Right cardiac atrium (tissue), 5 donors: ENCODE data around the gene ZNF408. TPM values are rescaled to one million over a fixed set of nuclear protein-coding genes. Genes with fewer than 3 reads are reported as not detected.

ENCODE experiments used
- ATAC-seq, 2 donors: fragments of 200-7000 bp; cut with Tn5 transposase; one replicate each; pipeline versions ENCODE4 v1.8.0 to v1.9.1; 2020; ENCODE audit warnings: moderate library complexity in 2 of 2, mild to moderate bottlenecking in 1 of 2
- DNase-seq, 3 donors: peaks; one replicate each; pipeline ENCODE4 v3.0.0-alpha.2; 2020
- H3K27ac ChIP-seq: one replicate; pipeline ENCODE4 v1.5.1; 2013; ENCODE audit warnings: mild to moderate bottlenecking, low read length, control low read depth, moderate library complexity
- H3K27me3 ChIP-seq: one replicate; pipeline ENCODE4 v1.6.1; 2013; ENCODE audit not compliant: control insufficient read depth, insufficient read depth
- H3K4me1 ChIP-seq: one replicate; pipeline ENCODE4 v1.6.1; 2013; ENCODE audit warnings: low read length; ENCODE audit not compliant: control insufficient read depth, insufficient read depth
- H3K4me3 ChIP-seq: one replicate; pipeline ENCODE4 v1.5.1; 2013; ENCODE audit warnings: low read length, control low read depth
- H3K9me3 ChIP-seq: one replicate; pipeline ENCODE4 v1.6.1; 2013; ENCODE audit warnings: low read length; ENCODE audit not compliant: control insufficient read depth
- WGBS: extraction: QIAGEN DNeasy Blood & Tissue Kit; methylation state at CpG from one replicate; pipeline ENCODE4 v1.1.7; 2013; 5-methylcytosine and 5-hydroxymethylcytosine counted together
- intact Hi-C, 4 donors: fragments of 100-400 bp; cut with DNase I; formaldehyde crosslinking; loops; one replicate each; pipeline versions ENCODE4 v1.11.0 to v1.14.0; 2022 to 2023
- polyA plus RNA-seq: library from polyadenylated mRNA; stranded (reverse); fragments of 200-250 nt; gene quantifications from one replicate; pipeline ENCODE4 v1.2.3, GENCODE V29; 2013
- total RNA-seq, 4 donors: library from RNA; stranded (reverse); fragmentation: NEBNext Ultra II Directional; extraction: Animal tissue kit (Norgen Biotek cat#: 25700); gene quantifications; one replicate each; pipeline ENCODE4 v1.2.1, GENCODE V29; 2021
- donor health status: healthy with polysubstance abuse.
- donor health status: DM: no; HTN: yes; CAD: no.
- donor health status: DM: no; HTN: no; CAD: no.
- donor health status: DM: no; HTN: yes; CAD: no; lungs with severe emphysema.
- donor health status: DM: yes; HTN: yes; CAD: no.

Gene ZNF408
- total and polyA plus RNA-seq, 5 donors: 5.8 to 8.8 (median 6.5) TPM

DNA sequence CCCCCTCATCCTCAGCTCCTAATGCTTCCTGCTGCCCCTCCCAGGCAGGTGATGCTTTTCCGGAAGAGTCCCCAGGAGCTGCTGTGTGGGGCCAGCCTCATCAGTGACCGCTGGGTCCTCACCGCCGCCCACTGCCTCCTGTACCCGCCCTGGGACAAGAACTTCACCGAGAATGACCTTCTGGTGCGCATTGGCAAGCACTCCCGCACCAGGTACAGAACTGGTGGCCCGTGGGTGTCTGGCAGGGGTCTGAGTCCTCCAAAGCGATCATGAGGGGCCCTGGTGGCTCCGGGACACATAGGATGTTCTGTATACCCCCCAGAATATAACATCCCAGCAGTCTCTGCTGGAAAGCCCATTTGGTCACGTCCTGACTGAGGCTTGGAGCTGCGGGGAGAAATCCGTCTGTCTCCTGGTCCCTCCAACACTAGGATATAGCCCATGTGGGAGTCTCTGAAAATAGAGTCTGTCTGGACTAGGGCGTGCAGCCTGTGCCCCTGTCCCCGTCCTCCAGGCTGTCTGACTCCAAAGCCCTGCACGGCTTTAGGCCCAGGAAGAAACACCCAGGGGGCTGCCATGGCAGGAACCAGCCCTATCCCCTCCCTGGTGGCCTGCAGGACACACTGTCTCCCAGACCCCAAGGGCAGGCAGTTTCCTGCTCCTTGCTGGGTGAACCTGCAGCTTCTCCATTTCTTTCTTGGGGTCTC is 27.3 kb downstream of the ZNF408 start:
- no peaks in the 10 kb centered on the region for H3K27me3 ChIP-seq
- ATAC-seq: no peak
- no peak for DNase-seq
- no peaks in the 10 kb centered on the region for H3K9me3 ChIP-seq
- WGBS: 84% methylated on average over 17 of the region's 17 CpGs
- no peak overlapping the region for H3K4me3 ChIP-seq
- H3K27ac ChIP-seq: no peak overlapping the region
- intact Hi-C loops: no loop called here
- H3K4me1 ChIP-seq: no peaks in the 10 kb centered on the region

DNA sequence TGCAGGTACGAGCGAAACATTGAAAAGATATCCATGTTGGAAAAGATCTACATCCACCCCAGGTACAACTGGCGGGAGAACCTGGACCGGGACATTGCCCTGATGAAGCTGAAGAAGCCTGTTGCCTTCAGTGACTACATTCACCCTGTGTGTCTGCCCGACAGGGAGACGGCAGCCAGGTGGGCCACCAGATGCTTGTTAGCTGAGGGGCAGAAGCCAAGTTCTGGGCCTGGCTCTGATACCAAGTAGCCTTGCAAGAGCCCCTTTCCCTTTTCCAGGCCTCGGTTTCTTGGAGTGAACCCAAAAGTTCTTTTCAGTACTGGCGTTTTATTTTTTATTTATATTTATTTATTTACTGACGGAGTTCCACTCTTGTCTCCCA is 27.8 kb downstream of the ZNF408 start:
- H3K9me3 ChIP-seq: no peaks in the 10 kb centered on the region
- no peak for DNase-seq
- no peaks in the 10 kb centered on the region for H3K4me1 ChIP-seq
- ATAC-seq: no peak
- no peak overlapping the region for H3K4me3 ChIP-seq
- no peaks in the 10 kb centered on the region for H3K27me3 ChIP-seq
- WGBS: 84% methylated on average over 9 of the region's 9 CpGs
- intact Hi-C loops: no loop called here
- H3K27ac ChIP-seq: no peak overlapping the region

DNA sequence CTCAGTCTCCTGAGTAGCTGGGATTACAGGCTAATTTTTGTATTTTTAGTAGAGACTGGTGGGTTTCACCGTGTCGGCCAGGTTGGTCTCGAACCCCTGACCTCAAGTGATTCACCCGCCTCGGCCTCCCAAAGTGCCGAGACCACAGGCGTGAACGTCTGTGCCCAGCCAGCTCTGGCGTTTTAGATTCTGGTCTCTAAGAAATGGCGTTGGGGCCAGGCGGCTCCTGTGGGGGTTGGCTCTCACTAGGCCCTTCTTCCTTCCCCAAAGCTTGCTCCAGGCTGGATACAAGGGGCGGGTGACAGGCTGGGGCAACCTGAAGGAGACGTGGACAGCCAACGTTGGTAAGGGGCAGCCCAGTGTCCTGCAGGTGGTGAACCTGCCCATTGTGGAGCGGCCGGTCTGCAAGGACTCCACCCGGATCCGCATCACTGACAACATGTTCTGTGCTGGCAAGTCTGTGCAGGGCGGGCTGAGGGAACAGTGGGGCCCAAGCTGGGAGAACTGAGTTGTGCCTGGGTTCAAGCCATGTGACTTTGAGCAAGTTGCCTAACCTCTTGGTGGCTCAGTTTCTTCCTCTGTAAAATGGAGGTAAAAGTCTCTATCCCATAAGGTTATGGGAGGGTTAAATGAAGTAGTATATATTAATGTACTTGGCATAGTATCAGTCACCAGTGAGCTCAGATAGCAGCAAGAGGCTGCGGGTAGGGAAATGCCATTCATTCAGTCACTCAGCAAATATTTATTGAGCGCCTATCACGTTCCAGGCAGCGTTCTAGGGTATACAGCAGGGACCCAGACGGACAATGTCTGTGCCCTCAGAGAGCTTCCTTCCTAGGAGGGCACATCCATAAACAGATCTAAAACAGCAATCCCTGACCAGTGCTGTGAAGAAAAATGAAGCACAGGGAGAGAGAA is 28.5 kb downstream of the ZNF408 start:
- Histone ChIP-seq H3K4me1 (no peaks in the 10 kb centered on the region), H3K27ac (no peak overlapping the region), H3K4me3 (no peak overlapping the region), H3K27me3 (no peaks in the 10 kb centered on the region), H3K9me3 (no peaks in the 10 kb centered on the region)
- no peak for ATAC-seq
- no peak for DNase-seq
- 80% methylated on average over 24 of the region's 24 CpGs for WGBS
- intact Hi-C loops: no loop called here

- Histone ChIP-seq H3K4me3 (no peak overlapping the region), H3K27me3 (no peaks in the 10 kb centered on the region), H3K9me3 (no peaks in the 10 kb centered on the region), H3K4me1 (no peaks in the 10 kb centered on the region), H3K27ac (no peak overlapping the region)
- intact Hi-C loops: no loop called here
- DNase-seq (no peak), ATAC-seq (no peak)
- WGBS: 89% methylated on average over 4 of the region's 4 CpGs
Observed at GRCh38 chr11:46731545-46731944, 30.7 kb downstream of the ZNF408 start.

- intact Hi-C loops: no loop called here
- no peaks in the 10 kb centered on the region for H3K9me3 ChIP-seq
- ATAC-seq (no peak), DNase-seq (no peak)
- no peak overlapping the region for H3K4me3 ChIP-seq
- no peaks in the 10 kb centered on the region for H3K4me1 ChIP-seq
- no peaks in the 10 kb centered on the region for H3K27me3 ChIP-seq
- H3K27ac ChIP-seq: no peak overlapping the region
- WGBS: 85% methylated on average over 1 of the region's 1 CpG
Observed at GRCh38 chr11:46733234-46733633, 32.4 kb downstream of the ZNF408 start.

GRCh38 chr11:46736146-46736545 is 35.3 kb downstream of the ZNF408 start:
- no peak for DNase-seq
- 92% methylated on average over 7 of the region's 7 CpGs for WGBS
- Histone ChIP-seq H3K4me1 (no peaks in the 10 kb centered on the region), H3K27me3 (no peaks in the 10 kb centered on the region), H3K27ac (no peak overlapping the region), H3K9me3 (no peaks in the 10 kb centered on the region), H3K4me3 (no peak overlapping the region)
- ATAC-seq: no peak
- intact Hi-C loops: no loop called here

GRCh38 chr11:46736615-46737014 is 35.8 kb downstream of the ZNF408 start:
- intact Hi-C loops: no loop called here
- Histone ChIP-seq H3K9me3 (no peaks in the 10 kb centered on the region), H3K4me3 (no peak overlapping the region), H3K27me3 (no peaks in the 10 kb centered on the region), H3K4me1 (no peaks in the 10 kb centered on the region), H3K27ac (no peak overlapping the region)
- WGBS: 63% methylated on average over 5 of the region's 5 CpGs
- DNase-seq (no peak), ATAC-seq (no peak)

DNA sequence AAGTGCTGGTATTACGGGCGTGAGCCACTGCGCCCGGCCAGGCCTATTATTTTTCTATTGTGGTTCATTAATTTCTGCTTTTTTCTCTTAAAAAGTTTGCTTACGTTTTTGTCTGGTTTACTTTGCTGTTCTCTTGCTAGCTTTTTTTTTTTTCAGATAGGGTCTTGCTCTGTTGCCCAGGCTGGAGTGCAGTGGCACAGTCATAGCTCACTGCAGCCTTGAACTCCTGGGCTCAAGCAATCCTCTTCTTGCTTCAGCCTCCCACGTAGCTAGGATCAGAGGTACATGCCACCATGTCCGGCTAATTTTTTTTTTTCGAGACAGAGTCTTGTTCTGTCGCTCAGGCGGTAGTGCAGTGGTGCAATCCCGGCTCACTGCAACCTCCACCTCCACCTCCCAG is 36.9 kb downstream of the ZNF408 start:
- intact Hi-C loops: no loop called here
- Histone ChIP-seq H3K27me3 (no peaks in the 10 kb centered on the region), H3K9me3 (no peaks in the 10 kb centered on the region), H3K4me3 (no peak overlapping the region), H3K4me1 (no peaks in the 10 kb centered on the region), H3K27ac (no peak overlapping the region)
- WGBS: 93% methylated on average over 11 of the region's 11 CpGs
- no peak for DNase-seq
- ATAC-seq: no peak

DNA sequence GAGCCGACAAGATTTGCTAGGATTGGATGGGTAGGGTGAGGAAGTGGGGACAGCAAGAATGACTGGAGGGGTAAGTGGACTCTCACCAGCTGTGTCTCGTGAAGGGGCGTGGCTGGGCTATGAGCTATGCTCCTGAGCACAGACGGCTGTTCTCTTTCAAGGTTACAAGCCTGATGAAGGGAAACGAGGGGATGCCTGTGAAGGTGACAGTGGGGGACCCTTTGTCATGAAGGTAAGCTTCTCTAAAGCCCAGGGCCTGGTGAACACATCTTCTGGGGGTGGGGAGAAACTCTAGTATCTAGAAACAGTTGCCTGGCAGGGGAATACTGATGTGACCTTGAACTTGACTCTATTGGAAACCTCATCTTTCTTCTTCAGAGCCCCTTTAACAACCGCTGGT is 38.1 kb downstream of the ZNF408 start:
- Histone ChIP-seq H3K27ac (no peak overlapping the region), H3K27me3 (no peaks in the 10 kb centered on the region), H3K9me3 (no peaks in the 10 kb centered on the region), H3K4me1 (no peaks in the 10 kb centered on the region), H3K4me3 (no peak overlapping the region)
- 76% methylated on average over 6 of the region's 6 CpGs for WGBS
- ATAC-seq (no peak), DNase-seq (no peak)
- intact Hi-C loops: no loop called here

DNA sequence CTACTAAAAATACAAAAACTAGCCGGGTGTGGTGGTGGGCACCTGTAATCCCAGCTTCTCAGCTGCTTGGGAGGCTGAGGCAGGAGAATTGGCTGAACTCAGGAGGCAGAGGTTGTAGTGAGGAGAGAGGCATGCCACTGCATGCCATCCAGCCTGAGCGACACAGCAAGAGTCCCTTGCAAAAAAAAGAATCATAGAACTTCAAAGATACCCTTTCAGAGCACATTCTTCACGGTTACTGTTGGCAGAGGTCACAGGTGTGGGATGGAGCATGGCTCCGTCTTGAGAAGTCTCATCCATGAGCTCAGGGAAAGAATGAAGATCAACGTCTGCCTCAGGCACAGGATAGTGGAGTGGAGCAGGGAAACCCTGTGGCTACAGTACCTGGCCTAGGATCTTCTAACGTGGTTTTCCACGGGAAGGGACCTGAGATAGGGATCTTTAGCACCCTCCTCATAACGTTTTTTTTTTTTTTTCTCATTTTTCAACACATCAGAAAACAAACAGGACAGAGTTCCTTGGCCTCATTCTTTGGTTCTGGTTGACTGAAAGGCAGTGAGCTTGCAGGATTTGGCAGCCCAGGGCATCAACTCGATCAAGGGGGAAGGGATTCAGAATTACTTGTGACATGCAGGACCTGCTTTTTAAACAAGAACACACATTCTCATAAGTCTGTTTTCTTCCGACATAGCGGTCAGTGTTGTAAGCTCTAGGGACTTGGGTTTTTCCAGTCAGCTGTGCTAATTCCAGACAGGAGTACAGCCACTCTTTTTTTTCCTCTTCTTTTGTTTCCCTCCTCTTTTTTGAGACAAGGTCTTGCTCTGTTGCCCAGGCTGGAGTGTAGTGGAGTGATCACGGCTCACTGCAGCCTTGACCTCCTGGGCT is 41.0 kb downstream of the ZNF408 start:
- intact Hi-C loops: no loop called here
- 75% methylated on average over 12 of the region's 12 CpGs for WGBS
- H3K27ac ChIP-seq: no peak overlapping the region
- H3K27me3 ChIP-seq: no peaks in the 10 kb centered on the region
- no peak overlapping the region for H3K4me3 ChIP-seq
- no peaks in the 10 kb centered on the region for H3K4me1 ChIP-seq
- DNase-seq: no peak
- no peaks in the 10 kb centered on the region for H3K9me3 ChIP-seq
- ATAC-seq: no peak

GRCh38 chr11:46743043-46743442 is 42.2 kb downstream of the ZNF408 start:
- H3K27ac ChIP-seq: no peak overlapping the region
- intact Hi-C loops: no loop called here
- ATAC-seq (no peak), DNase-seq (no peak)
- no peaks in the 10 kb centered on the region for H3K9me3 ChIP-seq
- H3K4me3 ChIP-seq: no peak overlapping the region
- no peaks in the 10 kb centered on the region for H3K4me1 ChIP-seq
- WGBS: 92% methylated on average over 2 of the region's 2 CpGs
- H3K27me3 ChIP-seq: no peaks in the 10 kb centered on the region
